AG09309 (cell line): Measurements from ENCODE around the gene TRABD2B.

ENCODE experiments used
- DNase-seq: peaks from one replicate; pipeline ENCODE4 v3.0.0-alpha.2; 2010; ENCODE audit warnings: low read depth
- H3K4me3 ChIP-seq: 2 replicates; pipeline ENCODE4 v1.5.1; 2011; ENCODE audit warnings: mild to moderate bottlenecking, low read depth, low read length, moderate library complexity; ENCODE audit not compliant: control insufficient read depth
- TF ChIP-seq, protein P1 (sequence below): IDR thresholded peaks from 2 replicates; pipeline ENCODE4 v1.5.1; 2011; ENCODE audit warnings: mild to moderate bottlenecking, low read depth, low read length, inconsistent platforms; ENCODE audit not compliant: insufficient read depth, control insufficient read depth; ENCODE audit errors: missing control alignments

Gene TRABD2B

GRCh38 chr1:48036710-48037355, 39.6 kb upstream of the TRABD2B start:
- TF ChIP-seq, protein P1, sequence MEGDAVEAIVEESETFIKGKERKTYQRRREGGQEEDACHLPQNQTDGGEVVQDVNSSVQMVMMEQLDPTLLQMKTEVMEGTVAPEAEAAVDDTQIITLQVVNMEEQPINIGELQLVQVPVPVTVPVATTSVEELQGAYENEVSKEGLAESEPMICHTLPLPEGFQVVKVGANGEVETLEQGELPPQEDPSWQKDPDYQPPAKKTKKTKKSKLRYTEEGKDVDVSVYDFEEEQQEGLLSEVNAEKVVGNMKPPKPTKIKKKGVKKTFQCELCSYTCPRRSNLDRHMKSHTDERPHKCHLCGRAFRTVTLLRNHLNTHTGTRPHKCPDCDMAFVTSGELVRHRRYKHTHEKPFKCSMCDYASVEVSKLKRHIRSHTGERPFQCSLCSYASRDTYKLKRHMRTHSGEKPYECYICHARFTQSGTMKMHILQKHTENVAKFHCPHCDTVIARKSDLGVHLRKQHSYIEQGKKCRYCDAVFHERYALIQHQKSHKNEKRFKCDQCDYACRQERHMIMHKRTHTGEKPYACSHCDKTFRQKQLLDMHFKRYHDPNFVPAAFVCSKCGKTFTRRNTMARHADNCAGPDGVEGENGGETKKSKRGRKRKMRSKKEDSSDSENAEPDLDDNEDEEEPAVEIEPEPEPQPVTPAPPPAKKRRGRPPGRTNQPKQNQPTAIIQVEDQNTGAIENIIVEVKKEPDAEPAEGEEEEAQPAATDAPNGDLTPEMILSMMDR, result no peak
- no peak for DNase-seq
- no peak overlapping the region for H3K4me3 ChIP-seq

DNA sequence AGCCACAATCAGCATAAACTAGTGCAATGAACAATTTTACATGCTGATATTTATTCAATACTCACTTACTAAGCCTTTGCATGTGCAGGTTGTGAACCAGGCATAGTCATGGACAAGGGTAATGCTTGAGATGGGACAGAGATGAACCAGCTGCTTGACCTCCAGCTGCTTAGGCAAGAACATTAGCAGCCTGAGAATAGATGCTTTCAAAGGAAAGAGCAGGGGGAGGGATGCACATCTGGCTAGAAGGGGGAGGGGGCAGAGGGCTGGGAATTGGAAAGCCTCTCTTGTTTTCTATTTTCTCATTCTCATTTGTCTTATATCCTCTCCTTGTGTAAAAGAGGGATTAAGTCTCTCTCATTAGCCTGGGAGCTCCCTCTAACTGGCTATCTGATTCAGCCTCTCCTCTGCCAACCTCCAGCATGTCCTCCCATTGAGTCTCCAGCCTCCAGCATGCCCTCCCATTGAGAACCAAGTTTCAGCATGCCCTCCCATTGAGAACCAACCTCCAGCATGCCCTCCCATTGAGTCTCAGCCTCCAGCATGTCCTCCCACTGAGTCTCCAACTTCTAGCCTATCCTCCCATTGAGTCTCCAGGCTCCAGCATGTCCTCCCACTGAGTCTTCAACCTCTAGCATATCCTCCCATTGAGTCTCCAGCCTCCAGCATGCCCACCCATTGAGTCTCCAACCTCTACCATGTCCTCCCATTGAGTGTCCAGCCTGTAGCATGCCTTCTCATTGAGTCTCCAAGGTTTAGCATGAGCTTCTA, 38.4 kb upstream of the TRABD2B start:
- no peak overlapping the region for H3K4me3 ChIP-seq
- DNase-seq, result no peak

GRCh38 chr1:48033495-48034045, 36.4 kb upstream of the TRABD2B start:
- H3K4me3 ChIP-seq, result no peak overlapping the region
- TF ChIP-seq, protein P1, result no peak
- no peak for DNase-seq

More for the DNA sequence above, 38.4 kb upstream of the TRABD2B start:
- TF ChIP-seq, protein P1, result no peak

DNA sequence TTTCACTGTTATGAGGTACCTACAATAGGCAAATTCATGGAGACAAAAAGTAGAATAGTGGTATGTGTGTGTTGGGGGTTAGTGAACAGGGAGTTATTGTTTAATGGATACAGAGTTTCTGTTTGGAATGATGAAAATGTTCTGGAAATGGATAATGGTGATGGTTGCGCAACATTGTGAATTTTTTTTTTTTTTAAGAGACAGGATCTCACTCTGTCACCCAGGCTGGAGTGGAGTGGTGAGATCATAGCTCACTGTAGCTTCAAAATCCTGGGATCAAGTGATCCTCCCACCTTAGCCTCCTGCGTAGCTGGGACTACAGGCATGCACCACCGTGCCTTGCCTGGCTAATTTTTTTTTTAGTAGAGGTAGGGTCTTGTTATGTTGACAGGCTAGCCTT, 34.5 kb upstream of the TRABD2B start:
- DNase-seq, result no peak
- no peak overlapping the region for H3K4me3 ChIP-seq
- TF ChIP-seq, protein P1, result no peak

DNA sequence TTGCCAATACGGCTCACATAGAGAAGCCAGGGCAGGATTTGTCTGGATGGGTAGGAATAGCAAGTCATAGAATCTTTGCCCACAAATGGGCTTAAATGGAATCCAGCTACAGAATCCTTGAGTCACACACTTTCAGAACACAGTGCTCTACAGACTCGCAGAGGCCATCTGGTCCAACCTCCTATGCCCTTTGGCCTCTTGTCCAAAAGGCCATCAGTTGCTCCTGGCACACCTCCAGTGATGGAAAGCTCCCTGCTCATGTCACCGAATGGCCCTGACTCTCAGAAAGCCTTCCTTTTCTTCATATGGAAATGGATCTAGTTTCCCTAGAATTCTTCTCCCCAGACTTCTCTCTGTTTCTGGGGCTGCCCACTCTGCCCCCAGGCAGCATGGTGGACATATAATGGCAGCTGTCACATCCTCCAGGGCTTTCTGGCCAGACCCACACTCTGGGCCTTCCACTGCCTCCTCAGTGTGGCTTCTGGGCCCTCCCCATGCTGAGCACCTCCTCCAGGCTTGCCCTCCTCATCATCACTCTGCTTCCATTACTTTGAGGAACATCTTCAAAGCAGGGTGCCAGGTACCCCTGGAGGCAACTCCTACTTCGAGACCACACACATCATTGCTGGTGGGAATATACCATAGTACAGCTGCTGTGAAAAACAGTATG, 33.6 kb upstream of the TRABD2B start:
- DNase-seq, result no peak
- no peak overlapping the region for H3K4me3 ChIP-seq
- TF ChIP-seq, protein P1, result no peak

GRCh38 chr1:48030211-48030610, 33.0 kb upstream of the TRABD2B start:
- no peak overlapping the region for H3K4me3 ChIP-seq
- TF ChIP-seq, protein P1, result no peak
- DNase-seq, result no peak
